Measurements from ENCODE around the gene ATRN. TPM values are rescaled to one million over a fixed set of nuclear protein-coding genes. Genes with fewer than 3 reads are reported as not detected.
A peak's percentile ranks its signal among the peaks of the same experiment; 100 is the strongest.

The ATRN gene
- total and polyA plus RNA-seq, 2 experiments from 2014 or later: 2.2 to 18.3 TPM

DNA sequence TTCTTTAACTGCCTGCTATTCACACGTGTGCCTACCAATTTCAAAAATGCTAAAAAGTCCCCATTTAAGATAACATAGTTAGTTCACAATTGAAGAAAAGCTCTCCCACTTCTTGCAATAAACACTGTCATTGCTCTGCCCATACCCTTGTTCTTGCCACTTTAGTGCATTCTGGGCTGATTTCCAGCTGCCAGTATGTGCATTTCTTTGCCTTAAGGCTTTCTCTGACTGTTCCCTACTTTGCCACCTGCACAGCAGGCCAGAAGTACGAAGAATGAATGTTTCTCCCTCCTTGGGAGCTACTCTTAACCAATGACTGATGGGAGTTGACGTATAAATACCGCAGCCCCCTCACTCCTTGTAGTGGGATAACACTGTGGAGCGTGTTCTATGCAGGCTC is 16.0 kb upstream of the ATRN start (continued):
- TF ChIP-seq POLR2AphosphoS5 (IDR thresholded peaks at IDR 0.05; ENCODE audit: low read depth) (no peak), EZH2phosphoT487 (IDR thresholded peaks at IDR 0.05; ENCODE audit: unreplicated experiment) (no peak), CREB1 (CRISPR knock-in tag; IDR thresholded peaks at IDR 0.05; ENCODE audit: low read depth) (no peak), JUNB (IDR thresholded peaks at IDR 0.05; ENCODE audit: unreplicated experiment) (no peak), ZNF114 (CRISPR knock-in tag; IDR thresholded peaks at IDR 0.05) (no peak), ZNF331 (CRISPR knock-in tag; IDR thresholded peaks at IDR 0.05; ENCODE audit: low read depth) (no peak)
- TF ChIP-seq, protein P1, sequence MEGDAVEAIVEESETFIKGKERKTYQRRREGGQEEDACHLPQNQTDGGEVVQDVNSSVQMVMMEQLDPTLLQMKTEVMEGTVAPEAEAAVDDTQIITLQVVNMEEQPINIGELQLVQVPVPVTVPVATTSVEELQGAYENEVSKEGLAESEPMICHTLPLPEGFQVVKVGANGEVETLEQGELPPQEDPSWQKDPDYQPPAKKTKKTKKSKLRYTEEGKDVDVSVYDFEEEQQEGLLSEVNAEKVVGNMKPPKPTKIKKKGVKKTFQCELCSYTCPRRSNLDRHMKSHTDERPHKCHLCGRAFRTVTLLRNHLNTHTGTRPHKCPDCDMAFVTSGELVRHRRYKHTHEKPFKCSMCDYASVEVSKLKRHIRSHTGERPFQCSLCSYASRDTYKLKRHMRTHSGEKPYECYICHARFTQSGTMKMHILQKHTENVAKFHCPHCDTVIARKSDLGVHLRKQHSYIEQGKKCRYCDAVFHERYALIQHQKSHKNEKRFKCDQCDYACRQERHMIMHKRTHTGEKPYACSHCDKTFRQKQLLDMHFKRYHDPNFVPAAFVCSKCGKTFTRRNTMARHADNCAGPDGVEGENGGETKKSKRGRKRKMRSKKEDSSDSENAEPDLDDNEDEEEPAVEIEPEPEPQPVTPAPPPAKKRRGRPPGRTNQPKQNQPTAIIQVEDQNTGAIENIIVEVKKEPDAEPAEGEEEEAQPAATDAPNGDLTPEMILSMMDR (conservative IDR thresholded peaks at IDR 0.05; ENCODE audit: low read depth in 2 of 2): no peak

DNA sequence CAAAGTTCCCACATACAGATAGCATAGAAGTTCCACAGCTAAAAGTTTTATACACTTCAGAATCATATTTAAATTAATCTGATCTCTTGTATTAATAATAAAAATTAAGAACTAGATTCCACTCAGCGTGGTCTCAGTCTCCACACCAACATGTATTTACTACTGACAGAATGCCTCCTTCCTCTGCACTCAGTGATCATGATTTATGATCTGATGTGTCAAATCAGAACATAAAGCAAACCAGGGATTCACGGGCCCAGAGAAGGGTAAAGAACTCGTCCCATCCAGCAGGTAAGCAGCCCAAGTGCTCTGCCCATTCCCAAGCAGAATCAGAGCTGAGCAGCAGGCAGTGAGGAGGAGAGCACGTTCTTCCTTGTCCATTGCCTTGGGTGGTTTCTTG is 14.2 kb upstream of the ATRN start:
- no peak overlapping the region for H3K4me3 Mint-ChIP-seq
- peaks cover 7% of the 10 kb centered on the region for H3K4me1 Mint-ChIP-seq
- H3K27ac Mint-ChIP-seq: no peak overlapping the region
- TF ChIP-seq ZNF331 (CRISPR knock-in tag; IDR thresholded peaks at IDR 0.05; ENCODE audit: low read depth) (no peak), NANOG (IDR thresholded peaks at IDR 0.05; ENCODE audit: borderline replicate concordance) (no peak), CREB1 (CRISPR knock-in tag; IDR thresholded peaks at IDR 0.05; ENCODE audit: low read depth) (no peak), EZH2 (IDR thresholded peaks at IDR 0.05; ENCODE audit: low read depth, unreplicated experiment) (no peak), JUNB (IDR thresholded peaks at IDR 0.05; ENCODE audit: unreplicated experiment) (no peak), STAT1 (IDR thresholded peaks at IDR 0.05; ENCODE audit: unreplicated experiment) (no peak), POLR2AphosphoS5 (IDR thresholded peaks at IDR 0.05; ENCODE audit: low read depth) (no peak), EZH2phosphoT487 (IDR thresholded peaks at IDR 0.05; ENCODE audit: unreplicated experiment) (no peak)
- TF ChIP-seq, protein P2, sequence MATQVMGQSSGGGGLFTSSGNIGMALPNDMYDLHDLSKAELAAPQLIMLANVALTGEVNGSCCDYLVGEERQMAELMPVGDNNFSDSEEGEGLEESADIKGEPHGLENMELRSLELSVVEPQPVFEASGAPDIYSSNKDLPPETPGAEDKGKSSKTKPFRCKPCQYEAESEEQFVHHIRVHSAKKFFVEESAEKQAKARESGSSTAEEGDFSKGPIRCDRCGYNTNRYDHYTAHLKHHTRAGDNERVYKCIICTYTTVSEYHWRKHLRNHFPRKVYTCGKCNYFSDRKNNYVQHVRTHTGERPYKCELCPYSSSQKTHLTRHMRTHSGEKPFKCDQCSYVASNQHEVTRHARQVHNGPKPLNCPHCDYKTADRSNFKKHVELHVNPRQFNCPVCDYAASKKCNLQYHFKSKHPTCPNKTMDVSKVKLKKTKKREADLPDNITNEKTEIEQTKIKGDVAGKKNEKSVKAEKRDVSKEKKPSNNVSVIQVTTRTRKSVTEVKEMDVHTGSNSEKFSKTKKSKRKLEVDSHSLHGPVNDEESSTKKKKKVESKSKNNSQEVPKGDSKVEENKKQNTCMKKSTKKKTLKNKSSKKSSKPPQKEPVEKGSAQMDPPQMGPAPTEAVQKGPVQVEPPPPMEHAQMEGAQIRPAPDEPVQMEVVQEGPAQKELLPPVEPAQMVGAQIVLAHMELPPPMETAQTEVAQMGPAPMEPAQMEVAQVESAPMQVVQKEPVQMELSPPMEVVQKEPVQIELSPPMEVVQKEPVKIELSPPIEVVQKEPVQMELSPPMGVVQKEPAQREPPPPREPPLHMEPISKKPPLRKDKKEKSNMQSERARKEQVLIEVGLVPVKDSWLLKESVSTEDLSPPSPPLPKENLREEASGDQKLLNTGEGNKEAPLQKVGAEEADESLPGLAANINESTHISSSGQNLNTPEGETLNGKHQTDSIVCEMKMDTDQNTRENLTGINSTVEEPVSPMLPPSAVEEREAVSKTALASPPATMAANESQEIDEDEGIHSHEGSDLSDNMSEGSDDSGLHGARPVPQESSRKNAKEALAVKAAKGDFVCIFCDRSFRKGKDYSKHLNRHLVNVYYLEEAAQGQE (IDR thresholded peaks at IDR 0.05; ENCODE audit: unreplicated experiment): no peak
- TF ChIP-seq, protein P3, sequence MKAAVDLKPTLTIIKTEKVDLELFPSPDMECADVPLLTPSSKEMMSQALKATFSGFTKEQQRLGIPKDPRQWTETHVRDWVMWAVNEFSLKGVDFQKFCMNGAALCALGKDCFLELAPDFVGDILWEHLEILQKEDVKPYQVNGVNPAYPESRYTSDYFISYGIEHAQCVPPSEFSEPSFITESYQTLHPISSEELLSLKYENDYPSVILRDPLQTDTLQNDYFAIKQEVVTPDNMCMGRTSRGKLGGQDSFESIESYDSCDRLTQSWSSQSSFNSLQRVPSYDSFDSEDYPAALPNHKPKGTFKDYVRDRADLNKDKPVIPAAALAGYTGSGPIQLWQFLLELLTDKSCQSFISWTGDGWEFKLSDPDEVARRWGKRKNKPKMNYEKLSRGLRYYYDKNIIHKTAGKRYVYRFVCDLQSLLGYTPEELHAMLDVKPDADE (IDR thresholded peaks at IDR 0.05): no peak
- TF ChIP-seq, protein P4, sequence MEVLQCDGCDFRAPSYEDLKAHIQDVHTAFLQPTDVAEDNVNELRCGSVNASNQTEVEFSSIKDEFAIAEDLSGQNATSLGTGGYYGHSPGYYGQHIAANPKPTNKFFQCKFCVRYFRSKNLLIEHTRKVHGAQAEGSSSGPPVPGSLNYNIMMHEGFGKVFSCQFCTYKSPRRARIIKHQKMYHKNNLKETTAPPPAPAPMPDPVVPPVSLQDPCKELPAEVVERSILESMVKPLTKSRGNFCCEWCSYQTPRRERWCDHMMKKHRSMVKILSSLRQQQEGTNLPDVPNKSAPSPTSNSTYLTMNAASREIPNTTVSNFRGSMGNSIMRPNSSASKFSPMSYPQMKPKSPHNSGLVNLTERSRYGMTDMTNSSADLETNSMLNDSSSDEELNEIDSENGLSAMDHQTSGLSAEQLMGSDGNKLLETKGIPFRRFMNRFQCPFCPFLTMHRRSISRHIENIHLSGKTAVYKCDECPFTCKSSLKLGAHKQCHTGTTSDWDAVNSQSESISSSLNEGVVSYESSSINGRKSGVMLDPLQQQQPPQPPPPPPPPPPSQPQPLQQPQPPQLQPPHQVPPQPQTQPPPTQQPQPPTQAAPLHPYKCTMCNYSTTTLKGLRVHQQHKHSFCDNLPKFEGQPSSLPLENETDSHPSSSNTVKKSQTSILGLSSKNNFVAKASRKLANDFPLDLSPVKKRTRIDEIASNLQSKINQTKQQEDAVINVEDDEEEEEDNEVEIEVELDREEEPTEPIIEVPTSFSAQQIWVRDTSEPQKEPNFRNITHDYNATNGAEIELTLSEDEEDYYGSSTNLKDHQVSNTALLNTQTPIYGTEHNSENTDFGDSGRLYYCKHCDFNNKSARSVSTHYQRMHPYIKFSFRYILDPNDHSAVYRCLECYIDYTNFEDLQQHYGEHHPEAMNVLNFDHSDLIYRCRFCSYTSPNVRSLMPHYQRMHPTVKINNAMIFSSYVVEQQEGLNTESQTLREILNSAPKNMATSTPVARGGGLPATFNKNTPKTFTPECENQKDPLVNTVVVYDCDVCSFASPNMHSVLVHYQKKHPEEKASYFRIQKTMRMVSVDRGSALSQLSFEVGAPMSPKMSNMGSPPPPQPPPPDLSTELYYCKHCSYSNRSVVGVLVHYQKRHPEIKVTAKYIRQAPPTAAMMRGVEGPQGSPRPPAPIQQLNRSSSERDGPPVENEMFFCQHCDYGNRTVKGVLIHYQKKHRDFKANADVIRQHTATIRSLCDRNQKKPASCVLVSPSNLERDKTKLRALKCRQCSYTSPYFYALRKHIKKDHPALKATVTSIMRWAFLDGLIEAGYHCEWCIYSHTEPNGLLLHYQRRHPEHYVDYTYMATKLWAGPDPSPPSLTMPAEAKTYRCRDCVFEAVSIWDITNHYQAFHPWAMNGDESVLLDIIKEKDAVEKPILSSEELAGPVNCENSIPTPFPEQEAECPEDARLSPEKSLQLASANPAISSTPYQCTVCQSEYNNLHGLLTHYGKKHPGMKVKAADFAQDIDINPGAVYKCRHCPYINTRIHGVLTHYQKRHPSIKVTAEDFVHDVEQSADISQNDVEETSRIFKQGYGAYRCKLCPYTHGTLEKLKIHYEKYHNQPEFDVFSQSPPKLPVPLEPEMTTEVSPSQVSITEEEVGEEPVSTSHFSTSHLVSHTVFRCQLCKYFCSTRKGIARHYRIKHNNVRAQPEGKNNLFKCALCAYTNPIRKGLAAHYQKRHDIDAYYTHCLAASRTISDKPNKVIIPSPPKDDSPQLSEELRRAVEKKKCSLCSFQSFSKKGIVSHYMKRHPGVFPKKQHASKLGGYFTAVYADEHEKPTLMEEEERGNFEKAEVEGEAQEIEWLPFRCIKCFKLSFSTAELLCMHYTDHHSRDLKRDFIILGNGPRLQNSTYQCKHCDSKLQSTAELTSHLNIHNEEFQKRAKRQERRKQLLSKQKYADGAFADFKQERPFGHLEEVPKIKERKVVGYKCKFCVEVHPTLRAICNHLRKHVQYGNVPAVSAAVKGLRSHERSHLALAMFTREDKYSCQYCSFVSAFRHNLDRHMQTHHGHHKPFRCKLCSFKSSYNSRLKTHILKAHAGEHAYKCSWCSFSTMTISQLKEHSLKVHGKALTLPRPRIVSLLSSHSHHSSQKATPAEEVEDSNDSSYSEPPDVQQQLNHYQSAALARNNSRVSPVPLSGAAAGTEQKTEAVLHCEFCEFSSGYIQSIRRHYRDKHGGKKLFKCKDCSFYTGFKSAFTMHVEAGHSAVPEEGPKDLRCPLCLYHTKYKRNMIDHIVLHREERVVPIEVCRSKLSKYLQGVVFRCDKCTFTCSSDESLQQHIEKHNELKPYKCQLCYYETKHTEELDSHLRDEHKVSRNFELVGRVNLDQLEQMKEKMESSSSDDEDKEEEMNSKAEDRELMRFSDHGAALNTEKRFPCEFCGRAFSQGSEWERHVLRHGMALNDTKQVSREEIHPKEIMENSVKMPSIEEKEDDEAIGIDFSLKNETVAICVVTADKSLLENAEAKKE (CRISPR knock-in tag; IDR thresholded peaks at IDR 0.05): no peak

More for the DNA sequence above, 14.2 kb upstream of the ATRN start:
- H3K36me3 Mint-ChIP-seq (ENCODE audit: low read depth): no peaks in the 10 kb centered on the region
- no peak overlapping the region for H3K4me3 ChIP-seq
- no peaks in the 10 kb centered on the region for H3K9me3 Mint-ChIP-seq
- H3K4me1 ChIP-seq (ENCODE audit: insufficient read depth): no peaks in the 10 kb centered on the region
- no peak overlapping the region for H3K4me2 ChIP-seq
- H3K27me3 ChIP-seq (ENCODE audit: insufficient read depth): no peaks in the 10 kb centered on the region
- H3K27me3 Mint-ChIP-seq (ENCODE audit: insufficient read depth, low read depth, poor library complexity): peaks cover 2% of the 10 kb centered on the region
- H3K36me3 ChIP-seq (ENCODE audit: insufficient read depth): no peaks in the 10 kb centered on the region
- DNase-seq (ENCODE audit: low spot score) (no peak), ATAC-seq (no peak)
- no peaks in the 10 kb centered on the region for H3F3A ChIP-seq (replicated peaks; ENCODE audit: low read depth)
- H2AFZ ChIP-seq: peak overlapping the region; percentile 38
- H3K79me2 ChIP-seq (replicated peaks; ENCODE audit: insufficient read depth): no peaks in the 10 kb centered on the region
- no peaks in the 10 kb centered on the region for H4K20me1 ChIP-seq (replicated peaks; ENCODE audit: insufficient read depth)
- no peak overlapping the region for H3K27ac ChIP-seq (ENCODE audit: low read depth)
- H3K9me2 ChIP-seq (ENCODE audit: insufficient read depth): no peaks in the 10 kb centered on the region
